D721Med (cell line): ENCODE results near the gene GPATCH1.
"Not testable (repeated sequence)": the region's sequence is repeated elsewhere in the genome, so short reads cannot be mapped to it uniquely, and the experiment has no call there.

ENCODE experiments used
- DNase-seq: peaks from one replicate; pipeline ENCODE4 v3.0.0; 2011; ENCODE audit warnings: low spot score; ENCODE audit not compliant: insufficient read length
- FAIRE-seq: peaks from 2 replicates; lab custom pipeline; 2011; peaks lifted over from hg19 to GRCh38; lab: Jason Lieb, UNC
- CTCF ChIP-seq: IDR thresholded peaks from 2 replicates; pipeline ENCODE4 v1.5.1; 2012; ENCODE audit warnings: mild to moderate bottlenecking, control low read depth; ENCODE audit not compliant: insufficient read depth; ENCODE audit errors: missing control alignments

GPATCH1 gene

GRCh38 chr19:33147538-33147937 lies 66.6 kb downstream of the GPATCH1 start:
- TF ChIP-seq CTCF, result no peak
- DNase-seq, result no peak
- FAIRE-seq, result no peak

GRCh38 chr19:33150852-33151518 lies 70.0 kb downstream of the GPATCH1 start:
- no peak for TF ChIP-seq CTCF
- DNase-seq, result no peak
- FAIRE-seq, result no peak

GRCh38 chr19:33152176-33152575 lies 71.2 kb downstream of the GPATCH1 start:
- TF ChIP-seq CTCF, result no peak
- FAIRE-seq (no peak), DNase-seq (no peak)

- not testable (repeated sequence) for FAIRE-seq, DNase-seq
Measured at GRCh38 chr19:33152625-33153024, 71.6 kb downstream of the GPATCH1 start.

GRCh38 chr19:33154313-33154712 lies 73.3 kb downstream of the GPATCH1 start:
- not testable (repeated sequence) for DNase-seq, FAIRE-seq

- FAIRE-seq (no peak), DNase-seq (no peak)
- no peak for TF ChIP-seq CTCF
Measured at GRCh38 chr19:33156334-33156733, 75.4 kb downstream of the GPATCH1 start.

GRCh38 chr19:33157906-33158305 lies 76.9 kb downstream of the GPATCH1 start:
- DNase-seq (no peak), FAIRE-seq (no peak)
- TF ChIP-seq CTCF, result no peak

- DNase-seq (no peak), FAIRE-seq (no peak)
- no peak for TF ChIP-seq CTCF
Measured at GRCh38 chr19:33158365-33158764, 77.4 kb downstream of the GPATCH1 start.
